ENCODE results near the gene INPP5A.

The INPP5A gene

DNA sequence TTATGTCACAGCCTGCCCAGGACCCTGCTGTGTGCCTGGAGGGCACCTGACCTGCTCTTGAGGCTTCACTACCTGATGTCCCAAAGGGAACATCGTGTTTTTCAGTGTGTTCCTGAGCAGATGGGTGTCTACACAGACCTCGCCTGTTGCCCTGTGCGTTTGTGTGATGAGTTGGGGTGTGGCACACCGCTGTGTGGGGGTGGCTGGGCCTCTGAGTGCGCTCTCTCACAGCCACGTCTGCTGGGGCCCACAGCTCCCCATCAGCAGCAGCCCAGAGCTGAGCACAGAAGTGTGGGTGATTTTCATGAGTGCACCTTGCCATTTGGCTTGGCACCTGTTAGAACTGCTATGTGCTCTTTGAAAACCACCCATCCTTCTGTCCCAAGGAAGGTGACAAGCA lies 126.8 kb downstream of the INPP5A start:
- TF ChIP-seq, protein P1, sequence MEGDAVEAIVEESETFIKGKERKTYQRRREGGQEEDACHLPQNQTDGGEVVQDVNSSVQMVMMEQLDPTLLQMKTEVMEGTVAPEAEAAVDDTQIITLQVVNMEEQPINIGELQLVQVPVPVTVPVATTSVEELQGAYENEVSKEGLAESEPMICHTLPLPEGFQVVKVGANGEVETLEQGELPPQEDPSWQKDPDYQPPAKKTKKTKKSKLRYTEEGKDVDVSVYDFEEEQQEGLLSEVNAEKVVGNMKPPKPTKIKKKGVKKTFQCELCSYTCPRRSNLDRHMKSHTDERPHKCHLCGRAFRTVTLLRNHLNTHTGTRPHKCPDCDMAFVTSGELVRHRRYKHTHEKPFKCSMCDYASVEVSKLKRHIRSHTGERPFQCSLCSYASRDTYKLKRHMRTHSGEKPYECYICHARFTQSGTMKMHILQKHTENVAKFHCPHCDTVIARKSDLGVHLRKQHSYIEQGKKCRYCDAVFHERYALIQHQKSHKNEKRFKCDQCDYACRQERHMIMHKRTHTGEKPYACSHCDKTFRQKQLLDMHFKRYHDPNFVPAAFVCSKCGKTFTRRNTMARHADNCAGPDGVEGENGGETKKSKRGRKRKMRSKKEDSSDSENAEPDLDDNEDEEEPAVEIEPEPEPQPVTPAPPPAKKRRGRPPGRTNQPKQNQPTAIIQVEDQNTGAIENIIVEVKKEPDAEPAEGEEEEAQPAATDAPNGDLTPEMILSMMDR (conservative IDR thresholded peaks at IDR 0.05; ENCODE audit: low read depth, low read length) = no peak
- no peak overlapping the region for H3K4me3 ChIP-seq (ENCODE audit: low read length)
- no peak for DNase-seq (ENCODE audit: low read depth)

DNA sequence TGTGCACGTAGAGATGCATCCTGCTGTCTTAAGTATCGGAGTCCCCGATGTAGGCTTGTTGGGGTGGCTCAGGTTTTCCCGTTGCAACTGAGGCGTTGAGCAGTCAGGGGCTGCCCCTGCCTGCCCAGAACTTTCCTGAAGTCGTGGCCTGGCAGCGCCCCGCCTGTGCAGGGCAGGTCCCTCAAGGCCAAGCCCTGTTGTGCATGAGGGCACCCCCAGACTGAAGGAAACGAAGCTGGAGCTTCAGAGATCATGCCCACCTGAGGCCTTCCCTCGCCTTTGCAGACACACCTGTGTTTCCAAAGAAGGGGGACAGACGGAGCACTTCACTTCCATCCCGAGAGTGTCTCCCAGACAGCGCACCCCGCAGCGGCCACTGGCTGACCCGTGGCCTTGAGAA lies 127.3 kb downstream of the INPP5A start:
- H3K4me3 ChIP-seq (ENCODE audit: low read length) = no peak overlapping the region
- TF ChIP-seq, protein P1 (conservative IDR thresholded peaks at IDR 0.05; ENCODE audit: low read depth, low read length) = no peak
- DNase-seq (ENCODE audit: low read depth) = no peak

DNA sequence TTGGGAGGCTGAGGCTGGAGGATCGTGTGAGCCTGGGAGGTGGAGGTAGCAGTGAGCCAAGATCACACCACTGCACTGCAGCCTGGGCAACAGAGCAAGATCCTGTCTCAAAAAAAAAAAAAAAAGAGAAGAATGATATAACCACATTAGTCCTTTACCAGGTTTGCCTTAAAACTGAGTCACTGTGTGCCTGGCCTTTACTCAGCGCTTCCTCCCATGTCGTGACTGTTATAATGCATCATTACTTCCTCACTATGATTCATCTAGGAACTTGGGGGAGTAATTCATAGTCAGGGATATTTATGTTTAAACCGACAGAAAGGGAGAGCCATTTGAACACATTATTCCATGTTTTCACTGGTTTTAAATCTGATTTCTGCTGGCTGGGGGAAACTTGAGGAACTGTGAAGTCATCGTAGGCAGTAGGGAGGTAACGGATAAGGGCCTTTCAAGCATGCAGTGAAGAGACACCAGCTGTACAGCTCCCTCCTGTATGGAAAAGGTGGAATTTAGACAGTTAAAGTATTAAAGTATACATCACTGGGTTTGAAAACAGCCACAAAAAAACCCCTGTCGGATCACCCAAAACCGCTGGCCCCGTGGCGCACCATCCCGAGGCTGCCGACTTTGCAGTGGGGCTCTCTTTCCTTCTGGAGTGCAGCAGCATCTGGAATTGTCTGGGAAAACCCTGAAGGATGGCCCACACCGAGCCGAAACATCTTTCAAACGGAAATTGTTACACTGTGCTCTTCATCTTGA lies 128.5 kb downstream of the INPP5A start:
- TF ChIP-seq, protein P1 (conservative IDR thresholded peaks at IDR 0.05; ENCODE audit: low read depth, low read length) = no peak
- no peak for DNase-seq (ENCODE audit: low read depth)
- no peak overlapping the region for H3K4me3 ChIP-seq (ENCODE audit: low read length)

DNA sequence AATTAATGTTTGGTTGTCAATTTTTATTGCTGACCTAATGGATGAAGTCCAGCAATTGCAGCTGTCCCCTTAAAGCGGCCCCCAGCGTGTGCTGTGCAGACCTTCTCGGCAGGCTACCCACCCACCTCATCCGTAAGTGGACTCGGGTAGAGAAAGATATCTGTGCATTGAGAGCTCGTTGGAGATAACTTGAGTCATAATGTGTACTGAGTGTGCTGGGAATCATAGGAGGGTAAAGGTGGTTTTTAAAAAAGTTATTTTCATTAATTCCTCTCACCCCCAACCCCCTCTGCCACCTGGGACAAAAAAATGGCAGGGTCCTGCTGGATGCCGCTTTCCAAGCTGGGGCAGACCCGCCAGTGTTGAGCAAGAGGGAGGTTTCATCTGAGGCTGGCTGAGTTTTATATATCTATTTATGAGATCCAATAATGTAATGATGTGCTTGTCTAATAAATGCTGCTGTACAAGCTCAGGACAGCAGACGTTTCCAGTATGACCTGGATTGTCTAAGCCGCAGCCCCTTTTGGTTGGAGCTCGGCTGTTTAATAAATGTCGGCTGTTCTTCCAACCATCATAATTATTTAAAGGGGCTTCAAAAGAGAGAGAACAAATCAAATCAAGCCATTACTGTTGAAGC lies 129.2 kb downstream of the INPP5A start:
- H3K4me3 ChIP-seq (ENCODE audit: low read length) = no peak overlapping the region
- no peak for DNase-seq (ENCODE audit: low read depth)
- TF ChIP-seq, protein P1 (conservative IDR thresholded peaks at IDR 0.05; ENCODE audit: low read depth, low read length) = no peak

DNA sequence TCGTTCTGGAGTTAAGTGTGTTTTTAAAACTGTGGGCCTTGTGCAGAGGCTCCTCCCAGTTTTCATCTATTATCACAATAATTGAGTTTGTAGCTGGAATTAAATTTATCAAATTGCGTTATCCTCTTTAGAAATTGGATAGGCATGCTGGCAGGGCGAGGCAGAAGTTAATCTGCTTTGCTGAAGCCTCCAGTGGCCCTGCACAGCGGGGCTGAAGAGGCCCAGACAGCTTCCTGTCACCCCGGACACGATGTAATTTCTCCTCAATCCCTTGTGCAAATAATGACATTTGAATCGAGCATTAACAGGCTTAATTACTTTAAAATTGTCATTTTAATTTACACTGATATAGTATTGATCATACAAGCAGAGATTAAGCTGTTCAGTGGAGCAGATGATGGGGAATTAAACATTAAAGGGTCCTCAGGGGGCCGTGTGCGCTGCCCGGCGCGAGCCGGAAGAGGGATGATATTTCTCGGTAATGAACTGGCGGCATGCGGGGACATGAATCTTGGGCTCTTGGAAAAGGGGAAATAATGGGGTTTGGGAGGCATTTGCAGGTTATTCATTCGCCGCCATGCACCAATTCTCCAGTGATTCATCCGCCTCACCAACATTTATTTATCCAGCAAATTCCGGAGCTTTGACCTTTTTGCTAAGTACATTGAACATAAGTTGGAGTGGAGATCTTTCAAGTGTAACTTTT lies 129.9 kb downstream of the INPP5A start:
- no peak overlapping the region for H3K4me3 ChIP-seq (ENCODE audit: low read length)
- TF ChIP-seq, protein P1 (conservative IDR thresholded peaks at IDR 0.05; ENCODE audit: low read depth, low read length) = no peak
- no peak for DNase-seq (ENCODE audit: low read depth)

DNA sequence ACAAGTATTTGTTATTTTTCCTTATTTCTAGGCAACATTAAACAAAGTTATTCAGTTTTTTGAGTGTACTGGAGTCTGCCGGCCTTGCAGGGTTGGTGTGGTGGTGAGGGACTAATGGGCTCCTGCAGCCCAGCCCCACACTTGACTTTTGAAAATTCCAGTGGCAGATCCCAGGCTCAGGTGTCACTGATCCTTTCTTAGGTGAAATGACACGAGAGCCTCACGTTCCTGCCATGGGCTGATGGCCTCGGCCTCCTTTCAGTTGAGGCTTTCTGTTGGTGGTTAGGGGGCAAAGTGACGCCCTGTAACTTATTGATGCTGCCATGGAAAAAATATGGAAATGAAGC lies 130.4 kb downstream of the INPP5A start:
- no peak for DNase-seq (ENCODE audit: low read depth)
- no peak overlapping the region for H3K4me3 ChIP-seq (ENCODE audit: low read length)
- TF ChIP-seq, protein P1 (conservative IDR thresholded peaks at IDR 0.05; ENCODE audit: low read depth, low read length) = no peak
